HG03565 (cell line): ENCODE results near the gene ITPRIP.

Experiments used
- ATAC-seq: cut with Tn5 transposase; IDR thresholded peaks from one replicate; pipeline ENCODE4 v1.9.1; 2021; ENCODE audit warnings: mild to moderate bottlenecking, moderate library complexity; ENCODE audit not compliant: unreplicated experiment

ITPRIP gene

DNA sequence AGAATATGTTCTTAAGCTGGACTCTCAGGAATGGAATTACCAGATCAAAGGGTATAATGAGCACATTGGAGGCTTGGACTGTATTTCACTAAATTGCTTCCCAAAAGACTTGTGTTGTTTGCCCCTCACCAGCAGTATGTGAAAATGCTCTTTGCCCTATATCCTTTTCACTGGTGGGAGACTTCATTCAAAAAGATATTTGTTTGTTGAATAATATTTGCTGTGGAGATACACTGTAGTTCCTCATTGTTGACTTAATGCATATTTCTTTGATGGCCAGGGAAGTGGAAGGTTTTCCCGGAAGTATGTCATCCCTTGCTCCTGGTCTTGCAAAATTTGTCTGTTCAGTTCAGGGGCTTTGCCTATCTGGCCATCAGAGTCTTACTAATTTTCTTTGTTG lies 49.9 kb downstream of the ITPRIP start:
- no peak for ATAC-seq

DNA sequence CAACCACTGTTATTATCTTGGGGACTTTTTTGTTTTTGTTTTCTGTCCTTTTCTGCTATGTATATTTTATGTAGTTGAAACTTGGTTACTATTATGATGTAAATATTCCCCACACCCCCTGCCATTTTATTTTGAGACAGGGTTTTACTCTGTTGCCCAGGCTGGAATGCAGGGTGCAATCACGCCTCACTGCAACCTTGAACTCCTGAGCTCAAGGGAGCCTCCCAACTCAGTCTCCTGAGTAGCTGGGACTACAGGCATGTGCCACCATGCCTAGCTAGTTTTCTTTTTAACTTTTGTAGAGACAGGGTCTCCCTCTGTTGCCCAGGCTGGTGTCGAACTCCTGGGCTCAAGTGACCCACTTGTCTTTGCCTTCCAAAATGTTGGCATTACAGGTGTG lies 51.3 kb downstream of the ITPRIP start:
- ATAC-seq, result no peak

DNA sequence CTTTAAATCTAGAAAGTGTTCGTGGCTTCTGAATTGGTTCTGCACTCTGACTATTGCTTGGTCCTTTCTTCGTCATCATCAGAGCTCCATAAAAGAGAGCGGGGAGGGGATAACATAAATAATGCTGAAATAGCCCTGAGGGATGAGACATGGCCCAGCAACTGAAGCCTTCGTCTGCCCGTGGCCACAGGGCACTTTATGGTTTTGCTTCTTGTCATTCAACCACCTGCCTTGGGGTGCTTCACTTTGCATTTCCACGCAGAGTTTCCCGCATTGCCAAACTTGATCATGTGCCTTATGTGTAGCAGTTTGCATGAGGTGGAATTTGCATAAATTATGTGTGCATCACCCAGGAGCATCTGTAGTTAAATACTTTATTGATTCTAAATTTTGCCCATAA lies 53.4 kb downstream of the ITPRIP start:
- ATAC-seq, result no peak

DNA sequence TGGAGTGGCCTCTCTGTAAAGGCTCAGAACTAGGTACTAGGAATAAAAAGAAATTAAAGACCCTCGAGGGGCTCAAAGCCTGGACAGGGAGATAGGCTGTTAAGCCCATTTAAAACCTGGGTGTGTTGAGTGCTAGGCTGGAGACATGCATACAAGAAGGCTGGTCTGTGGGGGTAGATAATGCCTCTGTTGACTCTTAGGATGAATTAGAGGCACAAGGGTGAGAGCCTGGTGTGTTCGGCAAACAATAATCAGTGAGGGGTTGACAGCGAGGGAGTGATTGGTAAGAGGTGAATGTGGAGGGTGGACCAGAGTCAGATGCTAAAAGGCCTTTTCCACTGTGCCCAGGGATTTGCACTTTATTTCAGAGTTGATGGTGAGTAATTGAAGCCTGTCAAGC lies 56.6 kb downstream of the ITPRIP start:
- ATAC-seq, result no peak

DNA sequence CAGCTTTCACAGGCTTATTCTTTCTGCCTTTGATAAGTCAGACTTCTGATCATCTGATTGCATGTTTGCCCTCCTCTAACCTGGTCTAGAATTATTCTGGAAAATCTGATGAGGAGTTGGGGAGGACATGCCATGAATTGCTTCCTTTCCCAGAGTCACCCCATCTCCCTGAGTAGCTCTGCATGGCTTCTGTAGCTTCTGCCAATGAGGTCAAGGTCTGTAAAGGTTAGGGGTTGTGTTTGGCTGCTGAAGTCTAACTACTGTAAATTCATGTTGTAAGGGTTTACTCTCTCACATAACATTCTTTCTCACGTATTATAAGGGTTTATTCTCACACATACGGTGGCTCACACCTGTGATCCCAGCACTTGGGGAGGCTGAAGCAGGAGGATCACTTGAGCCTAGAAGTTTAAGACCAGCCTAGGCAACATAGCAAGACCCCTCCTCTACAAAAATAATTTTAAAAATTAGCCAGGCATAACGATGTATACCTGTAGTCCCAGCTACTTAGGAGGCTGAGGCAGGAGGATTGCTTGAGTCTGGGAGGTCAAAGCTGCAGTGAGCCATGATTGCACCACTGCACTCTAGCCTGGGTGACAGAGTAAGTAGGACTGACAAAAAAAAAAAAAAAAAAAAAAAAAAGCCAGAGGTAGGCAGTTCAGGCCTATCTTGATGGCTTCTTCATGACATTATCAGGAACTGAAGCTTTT lies 58.6 kb downstream of the ITPRIP start:
- no peak for ATAC-seq

DNA sequence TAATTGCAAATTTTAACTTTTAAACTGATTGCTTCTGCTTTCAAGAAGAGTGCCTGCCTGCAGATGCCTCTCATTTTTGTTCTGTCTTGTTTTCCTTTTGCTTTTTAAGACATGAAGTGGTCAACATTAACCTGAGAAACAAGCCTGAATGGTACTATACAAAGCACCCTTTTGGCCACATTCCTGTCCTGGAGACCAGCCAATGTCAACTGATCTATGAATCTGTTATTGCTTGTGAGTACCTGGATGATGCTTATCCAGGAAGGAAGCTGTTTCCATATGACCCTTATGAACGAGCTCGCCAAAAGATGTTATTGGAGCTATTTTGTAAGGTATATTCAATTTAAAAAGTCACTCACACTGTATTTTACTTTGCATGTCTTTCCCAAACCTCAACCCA lies 60.5 kb downstream of the ITPRIP start:
- ATAC-seq, result no peak

DNA sequence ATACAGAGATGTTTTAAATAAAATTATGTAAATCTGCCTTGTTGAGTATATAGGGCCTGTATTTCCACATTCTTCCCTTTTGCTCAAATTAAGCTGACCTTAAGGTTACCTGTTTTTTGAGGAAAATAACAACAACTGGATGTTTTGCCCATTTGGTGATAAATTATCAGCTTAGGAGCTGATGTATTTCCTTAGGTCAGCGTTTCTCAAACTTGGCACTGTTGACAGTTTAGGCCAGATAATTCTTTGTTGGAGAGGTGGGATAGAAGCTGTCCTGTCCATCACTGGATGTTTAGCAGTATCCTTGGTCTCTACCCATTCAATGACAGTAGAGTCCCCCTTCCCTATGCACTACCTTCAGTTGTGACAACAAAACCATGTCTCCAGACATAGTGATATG lies 62.1 kb downstream of the ITPRIP start:
- ATAC-seq, result no peak

DNA sequence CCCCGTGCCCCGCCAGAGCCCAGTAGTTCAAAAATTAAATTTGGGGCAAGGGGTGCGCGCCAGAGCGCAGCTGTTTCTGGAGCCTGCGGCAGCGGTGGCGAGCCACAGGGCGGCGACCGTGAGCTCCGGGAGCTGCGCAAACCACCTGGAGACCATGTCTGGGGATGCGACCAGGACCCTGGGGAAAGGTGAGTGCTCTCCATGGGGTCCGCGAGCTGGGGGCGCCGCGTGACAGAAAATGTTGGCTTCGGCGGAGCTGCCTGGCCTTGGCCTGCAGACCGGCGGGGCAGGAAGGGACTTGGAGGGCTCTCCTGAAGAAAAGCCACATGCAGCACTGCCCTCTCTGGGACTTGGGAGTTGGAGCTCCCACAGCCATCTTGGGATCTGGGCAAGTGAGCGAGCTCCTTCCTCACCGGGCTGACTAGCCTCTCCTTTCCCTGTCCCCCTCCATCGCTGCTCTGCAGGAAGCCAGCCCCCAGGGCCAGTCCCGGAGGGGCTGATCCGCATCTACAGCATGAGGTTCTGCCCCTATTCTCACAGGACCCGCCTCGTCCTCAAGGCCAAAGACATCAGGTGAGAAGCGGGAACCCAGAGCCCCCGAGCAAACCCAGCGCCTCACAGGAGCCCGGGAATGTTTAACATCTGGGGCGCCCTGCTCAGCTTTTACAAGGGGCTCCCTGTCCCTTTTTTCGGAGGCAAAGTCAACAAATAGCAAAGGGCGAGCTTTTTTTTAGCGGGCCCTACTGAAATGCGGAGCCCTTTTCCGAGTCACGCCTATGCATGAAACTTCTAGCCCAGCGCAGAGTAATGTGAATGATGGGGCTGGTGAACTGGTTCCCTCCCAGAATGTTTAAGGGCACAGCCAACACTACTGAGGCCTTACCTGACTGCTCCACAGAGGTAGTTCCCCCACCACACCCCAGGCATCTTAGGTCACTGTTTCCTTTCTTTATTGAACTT lies 63.2 kb downstream of the ITPRIP start:
- ATAC-seq, result peak; percentile 66

DNA sequence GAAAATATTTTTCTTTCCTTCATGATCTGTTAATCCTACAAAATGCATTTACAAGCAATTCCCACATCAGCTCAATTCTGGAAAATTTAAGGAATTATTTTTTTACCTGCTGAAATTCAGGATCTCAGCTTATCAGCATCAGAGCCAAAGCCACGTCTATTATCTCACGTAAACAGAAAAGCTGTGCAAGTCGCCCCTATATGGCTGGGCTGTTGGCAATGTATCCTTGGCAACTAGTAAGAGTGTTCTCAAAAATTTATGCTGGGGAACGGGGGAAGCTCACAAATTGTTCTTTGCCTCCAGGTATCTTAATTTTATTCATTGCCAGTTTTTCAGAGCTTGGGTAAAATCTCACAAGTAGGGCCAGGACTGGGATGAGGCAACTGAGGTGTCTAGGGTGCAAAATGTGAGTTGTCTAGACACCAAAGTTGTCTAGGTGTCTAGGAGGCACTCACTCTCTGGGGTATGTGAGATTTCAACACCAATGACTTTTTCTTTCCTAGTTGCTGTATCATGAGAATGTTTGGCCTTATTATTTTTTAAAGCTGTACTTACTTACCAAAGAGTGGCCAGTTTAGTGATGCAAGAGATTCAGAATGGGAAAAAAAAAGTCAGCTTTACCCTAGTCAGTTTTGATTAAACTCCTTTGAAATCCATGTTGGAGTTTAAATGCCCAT lies 64.2 kb downstream of the ITPRIP start:
- ATAC-seq, result no peak

DNA sequence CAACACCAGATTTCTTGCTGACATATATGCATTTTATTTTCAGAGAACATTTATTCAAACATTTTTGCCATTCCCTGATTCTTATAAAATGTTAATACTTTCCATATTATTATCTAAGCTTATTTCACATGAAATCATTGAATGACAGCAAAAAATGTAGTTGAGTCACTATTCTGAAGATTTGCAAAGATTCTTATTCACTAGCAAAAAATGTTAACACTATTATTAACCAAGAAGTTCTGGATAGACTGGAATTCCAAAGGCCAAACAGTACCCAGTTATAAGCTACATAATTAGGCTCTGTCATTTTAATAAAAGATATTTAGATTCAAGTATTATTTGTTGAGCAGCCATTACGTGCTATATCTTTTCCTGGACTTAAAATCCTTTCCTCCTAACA lies 65.0 kb downstream of the ITPRIP start:
- ATAC-seq, result no peak

DNA sequence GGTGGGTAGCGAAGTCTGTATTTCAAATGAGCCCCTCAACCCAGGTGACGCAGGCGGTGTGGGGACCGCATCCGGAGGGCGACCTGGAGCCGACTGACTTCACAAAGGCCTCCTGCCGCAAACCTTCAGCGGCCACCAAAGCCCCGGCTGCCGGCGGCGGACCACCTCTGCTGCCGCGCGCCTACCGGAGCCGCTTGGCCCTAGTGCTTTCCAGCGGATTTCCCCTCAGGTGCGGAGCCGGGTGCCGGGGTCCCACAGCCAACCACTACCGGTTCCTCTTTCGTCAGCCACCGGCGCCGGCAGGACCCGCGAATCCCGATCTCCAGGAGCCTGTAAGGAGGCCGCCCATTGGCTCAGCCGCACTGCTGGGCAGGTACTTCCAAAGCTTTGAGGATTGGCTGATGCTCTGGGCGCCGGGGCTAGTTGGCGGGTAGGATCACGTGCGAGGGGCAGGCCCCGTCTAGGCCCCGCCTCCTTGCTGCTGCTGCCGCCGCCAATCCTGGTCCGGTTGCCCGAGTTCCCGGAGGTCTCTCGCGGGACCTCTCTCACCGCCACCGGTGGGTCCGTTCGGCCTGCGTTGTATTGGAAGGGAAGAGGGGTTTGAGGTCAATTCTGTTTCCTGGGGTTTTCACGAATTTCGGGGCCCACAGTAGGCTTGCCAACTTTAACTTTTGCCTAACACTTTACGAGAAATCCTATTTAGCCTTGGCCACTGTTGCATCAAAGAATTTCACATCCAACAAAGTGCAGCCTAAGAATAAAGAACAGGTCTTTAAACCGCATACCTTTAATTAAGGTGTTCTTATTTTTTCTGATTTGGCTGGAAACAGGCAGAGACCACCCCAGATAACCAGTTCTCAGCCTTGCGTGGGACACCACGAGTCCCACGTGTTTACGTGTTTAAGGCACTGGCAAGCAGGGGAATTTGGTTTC lies 69.3 kb downstream of the ITPRIP start, which contains the start of gene GSTO2:
Gene GSTO2 (plus strand): TSS at position 472 of the 933 bp plus-strand sequence. CDS start 5,732 bp downstream, outside the sequence.
- ATAC-seq, result peak; percentile 97

DNA sequence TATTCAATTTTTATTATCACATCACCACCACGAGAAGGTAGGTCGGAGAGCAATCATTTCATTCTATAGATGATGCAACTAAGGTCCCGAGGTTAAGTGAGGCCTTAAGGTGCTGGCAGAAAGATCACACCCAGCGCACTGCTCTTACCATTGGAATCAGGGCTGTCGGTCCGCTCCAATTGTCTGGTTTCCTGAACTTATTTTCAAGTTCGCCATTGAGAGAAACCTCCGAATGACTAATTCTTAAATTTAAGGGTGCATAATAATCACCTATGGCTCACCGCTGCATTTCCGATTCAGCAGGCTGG lies 69.9 kb downstream of the ITPRIP start:
- ATAC-seq, result no peak

DNA sequence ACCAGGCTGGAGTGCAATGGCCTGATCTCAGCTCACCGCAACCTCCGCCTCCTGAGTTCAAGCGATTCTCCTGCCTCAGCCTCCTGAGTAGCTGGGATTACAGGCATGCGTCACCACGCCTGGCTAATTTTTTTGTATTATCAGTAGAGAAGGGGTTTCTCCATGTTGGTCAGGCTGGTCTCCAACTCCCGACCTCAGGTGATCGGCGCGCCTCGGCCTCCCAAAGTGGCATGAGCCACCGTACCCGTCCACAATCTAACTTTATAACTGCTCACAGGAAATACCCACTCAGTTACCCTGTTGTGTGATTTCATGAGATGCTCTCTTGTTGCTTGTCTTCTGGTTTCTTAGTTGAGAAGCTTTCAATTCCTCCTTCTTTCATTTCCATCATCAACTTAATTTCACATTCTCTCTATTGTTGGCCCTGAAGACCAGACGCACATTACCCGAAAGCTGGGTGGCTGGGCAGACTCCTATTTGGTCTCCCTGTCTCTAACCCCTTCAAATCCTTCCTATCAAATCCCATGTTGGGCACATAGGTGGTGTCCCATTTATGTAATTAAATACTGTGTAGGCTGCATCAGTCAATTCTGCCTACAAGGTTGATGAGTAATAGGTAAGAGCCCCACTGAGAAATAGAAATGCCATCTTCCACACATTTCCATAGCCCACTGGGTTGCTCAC lies 70.4 kb downstream of the ITPRIP start:
- no peak for ATAC-seq

DNA sequence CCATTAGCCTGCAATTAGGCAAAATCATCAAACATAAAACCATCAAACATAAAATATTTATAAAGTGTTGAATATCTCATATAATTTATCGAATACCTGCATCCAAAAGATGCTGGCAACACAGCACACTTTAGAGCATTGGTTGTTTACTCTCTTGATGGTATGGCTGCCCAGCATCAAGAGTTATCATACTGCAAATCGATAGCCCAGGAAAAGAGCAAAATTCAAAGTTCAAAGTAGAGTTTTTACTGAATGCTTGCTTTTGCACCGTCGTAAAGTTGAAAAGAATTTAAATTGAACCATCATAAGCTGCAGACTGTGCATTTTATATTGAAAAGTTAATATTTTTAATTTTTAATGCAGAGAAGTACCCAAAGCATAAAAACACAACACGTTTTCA lies 73.5 kb downstream of the ITPRIP start:
- ATAC-seq, result no peak

DNA sequence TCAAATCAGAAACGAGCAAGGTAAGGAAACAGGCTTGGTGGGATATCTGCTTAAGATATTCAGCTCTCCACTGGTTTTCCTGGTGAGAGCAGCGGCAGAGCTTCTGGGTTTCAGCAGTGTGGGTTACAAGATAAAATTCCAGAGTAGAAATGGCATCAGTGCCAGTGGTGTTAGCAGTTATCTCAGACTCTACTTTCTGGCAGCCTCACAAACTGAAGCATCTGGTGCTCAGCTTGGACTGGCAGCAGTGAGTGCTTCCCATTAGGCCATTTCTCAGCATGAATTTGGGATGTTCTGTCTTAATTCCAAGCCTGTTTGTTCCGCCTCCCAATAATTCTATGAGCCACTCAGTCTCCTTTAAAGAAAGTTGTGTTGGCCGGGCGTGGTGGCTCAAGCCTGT lies 76.2 kb downstream of the ITPRIP start:
- no peak for ATAC-seq

DNA sequence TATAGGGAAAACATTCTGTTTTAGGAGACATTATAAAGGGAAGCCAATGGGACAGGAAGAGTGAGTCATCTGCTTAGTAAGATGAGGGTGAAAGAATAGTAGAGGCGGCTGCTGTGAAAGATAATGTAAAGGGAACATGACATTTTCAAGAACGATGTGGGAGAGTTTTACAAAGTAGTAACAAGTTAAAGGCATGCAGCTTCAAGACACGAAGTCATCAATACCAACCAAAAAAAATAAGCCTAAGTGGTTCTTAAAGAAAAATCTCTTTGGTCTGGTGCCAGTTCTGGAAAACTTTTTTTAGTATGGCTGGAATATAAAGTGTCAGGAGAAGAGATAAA lies 77.5 kb downstream of the ITPRIP start:
- ATAC-seq, result no peak

DNA sequence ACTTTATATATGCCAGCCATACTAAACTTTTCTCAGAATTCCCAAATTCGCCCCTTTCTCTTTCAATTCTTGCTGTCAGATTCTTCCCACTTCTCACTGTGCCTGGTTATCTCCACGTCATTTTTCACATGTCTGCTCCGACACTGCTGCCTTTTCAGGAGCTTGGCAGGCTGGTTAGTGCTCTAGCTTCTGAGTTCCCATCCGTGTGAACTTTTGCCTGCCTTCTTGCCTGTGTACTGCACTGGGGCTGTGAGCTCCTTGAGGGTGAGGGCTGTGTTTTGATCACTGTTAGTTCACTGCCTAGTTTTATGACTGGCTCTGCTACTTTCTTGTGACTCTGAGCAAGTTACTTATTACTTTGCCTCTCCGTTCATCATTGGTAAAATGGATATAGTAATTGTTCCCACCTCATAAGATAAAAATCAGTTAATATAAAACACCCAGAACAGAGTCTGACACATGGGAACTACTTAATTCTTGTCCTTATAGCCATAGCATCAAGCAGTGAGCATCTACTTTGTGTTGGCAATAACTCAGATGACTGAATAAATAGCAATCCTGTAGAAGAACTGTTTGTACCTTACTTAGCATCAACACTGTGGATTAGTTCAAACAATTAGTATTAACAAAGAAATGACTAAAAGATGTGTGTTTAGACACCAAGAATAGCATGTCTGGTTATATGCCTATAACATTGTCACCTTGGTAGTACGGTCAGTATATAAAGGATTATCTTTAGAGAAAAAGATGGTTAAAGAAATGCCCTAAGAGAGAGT lies 78.1 kb downstream of the ITPRIP start:
- ATAC-seq, result no peak
